Activated B cell treated with CpG ODN at 0.5 μM for 24 hours (primary cell): ENCODE results near the gene LPAR2. TPM values are rescaled to one million over a fixed set of nuclear protein-coding genes. Genes with fewer than 3 reads are reported as not detected.
A peak's percentile ranks its signal among the peaks of the same experiment; 100 is the strongest.

Experiments
- ATAC-seq: fragments of 200-7000 bp; cut with Tn5 transposase; one replicate; pipeline ENCODE4 v1.10.0; 2021; ENCODE audit warnings: low read depth, mild to moderate bottlenecking, moderate library complexity
- CTCF ChIA-PET: fragments of 350-600 bp; sonication (Branson Sonifier 250); formaldehyde crosslinking; loops from one replicate; lab custom pipeline; 2021; ENCODE audit warnings: antibody characterized with exemption; lab: Charles Lee
- POLR2A ChIA-PET: fragments of 350-600 bp; sonication (Branson Sonifier 250); formaldehyde crosslinking; loops from one replicate; lab custom pipeline; 2021; ENCODE audit warnings: antibody characterized with exemption; lab: Charles Lee
- DNase-seq: peaks from one replicate; pipeline ENCODE4 v3.0.0; 2022
- H3K27ac Mint-ChIP-seq: one replicate; pipeline ENCODE4 v1.8.0; 2020; ENCODE audit warnings: mixed read lengths
- H3K27me3 Mint-ChIP-seq: one replicate; pipeline ENCODE4 v1.8.0; 2021; ENCODE audit warnings: mixed read lengths
- H3K36me3 Mint-ChIP-seq: one replicate; pipeline ENCODE4 v1.8.0; 2021; ENCODE audit warnings: low read depth, mixed read lengths
- H3K4me1 Mint-ChIP-seq: one replicate; pipeline ENCODE4 v1.8.0; 2021; ENCODE audit warnings: mixed read lengths
- H3K4me3 Mint-ChIP-seq: one replicate; pipeline ENCODE4 v1.8.0; 2020; ENCODE audit warnings: mild to moderate bottlenecking, mixed read lengths
- H3K9me3 Mint-ChIP-seq: one replicate; pipeline ENCODE4 v1.8.0; 2020; ENCODE audit warnings: mixed read lengths
- intact Hi-C: fragments of 100-400 bp; cut with micrococcal nuclease; formaldehyde crosslinking; loops from one replicate; pipeline ENCODE4 v1.15.1; 2024
- total RNA-seq: library from RNA; stranded (reverse); gene quantifications from 2 replicates; pipeline ENCODE4 v1.2.3, GENCODE V29; 2022
- TF ChIP-seq, protein P1 (sequence below): fragments of 200-600 bp; IDR thresholded peaks from one replicate; pipeline ENCODE4 v1.8.0; 2022; ENCODE audit warnings: antibody characterized with exemption, mild to moderate bottlenecking

LPAR2 gene
- total RNA-seq, 1 donor from 2014 or later = 33.7 TPM

DNA sequence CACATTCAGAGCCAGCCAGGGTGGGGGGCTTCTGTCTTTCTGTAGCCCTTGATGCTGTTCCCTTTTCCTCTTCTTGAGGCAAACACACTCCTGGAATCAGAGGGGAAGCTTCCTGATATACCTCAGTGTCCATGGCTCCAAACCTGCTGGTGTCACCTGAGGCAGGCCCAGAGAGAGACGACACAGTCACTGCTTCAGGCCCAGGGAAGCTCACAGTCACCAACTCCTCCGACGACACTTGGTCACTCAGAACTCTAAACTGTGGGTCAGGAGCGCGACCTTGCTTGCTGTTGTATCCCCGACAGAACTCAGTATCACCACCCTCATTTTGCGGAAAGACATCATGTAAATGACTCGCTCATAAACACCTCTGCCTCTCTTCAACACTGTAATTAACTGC lies 34.3 kb upstream of the LPAR2 start:
- TF ChIP-seq, protein P1, sequence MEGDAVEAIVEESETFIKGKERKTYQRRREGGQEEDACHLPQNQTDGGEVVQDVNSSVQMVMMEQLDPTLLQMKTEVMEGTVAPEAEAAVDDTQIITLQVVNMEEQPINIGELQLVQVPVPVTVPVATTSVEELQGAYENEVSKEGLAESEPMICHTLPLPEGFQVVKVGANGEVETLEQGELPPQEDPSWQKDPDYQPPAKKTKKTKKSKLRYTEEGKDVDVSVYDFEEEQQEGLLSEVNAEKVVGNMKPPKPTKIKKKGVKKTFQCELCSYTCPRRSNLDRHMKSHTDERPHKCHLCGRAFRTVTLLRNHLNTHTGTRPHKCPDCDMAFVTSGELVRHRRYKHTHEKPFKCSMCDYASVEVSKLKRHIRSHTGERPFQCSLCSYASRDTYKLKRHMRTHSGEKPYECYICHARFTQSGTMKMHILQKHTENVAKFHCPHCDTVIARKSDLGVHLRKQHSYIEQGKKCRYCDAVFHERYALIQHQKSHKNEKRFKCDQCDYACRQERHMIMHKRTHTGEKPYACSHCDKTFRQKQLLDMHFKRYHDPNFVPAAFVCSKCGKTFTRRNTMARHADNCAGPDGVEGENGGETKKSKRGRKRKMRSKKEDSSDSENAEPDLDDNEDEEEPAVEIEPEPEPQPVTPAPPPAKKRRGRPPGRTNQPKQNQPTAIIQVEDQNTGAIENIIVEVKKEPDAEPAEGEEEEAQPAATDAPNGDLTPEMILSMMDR = no peak
- ATAC-seq = no peak
- ChIA-PET POLR2A (interaction anchor here (0.9 to 4.0 kb wide), 14 partner anchors 9 to 377 kb away, joined by 3 to 42 read pairs (median 5); partner anchors contain the start of genes GMIP, LPAR2, ZNF14 and ZNF253), CTCF (interaction anchor here (0.7 to 1.6 kb wide), 3 partner anchors 18 to 159 kb away, joined by 3 to 7 read pairs (median 4); partner anchors contain the start of genes GMIP and ZNF506)
- intact Hi-C loops = loop anchor here (2.0 to 10.0 kb wide), 4 partner anchors 66 to 598 kb away; partner anchors contain the start of genes SLC25A42 and ZNF486
- Mint-ChIP-seq H3K4me1 (peaks cover 37% of the 10 kb centered on the region), H3K36me3 (peaks cover 41% of the 10 kb centered on the region), H3K27me3 (no peaks in the 10 kb centered on the region), H3K27ac (peak overlapping the region; percentile 90), H3K9me3 (no peaks in the 10 kb centered on the region), H3K4me3 (peak overlapping the region; percentile 87)
- no peak for DNase-seq

DNA sequence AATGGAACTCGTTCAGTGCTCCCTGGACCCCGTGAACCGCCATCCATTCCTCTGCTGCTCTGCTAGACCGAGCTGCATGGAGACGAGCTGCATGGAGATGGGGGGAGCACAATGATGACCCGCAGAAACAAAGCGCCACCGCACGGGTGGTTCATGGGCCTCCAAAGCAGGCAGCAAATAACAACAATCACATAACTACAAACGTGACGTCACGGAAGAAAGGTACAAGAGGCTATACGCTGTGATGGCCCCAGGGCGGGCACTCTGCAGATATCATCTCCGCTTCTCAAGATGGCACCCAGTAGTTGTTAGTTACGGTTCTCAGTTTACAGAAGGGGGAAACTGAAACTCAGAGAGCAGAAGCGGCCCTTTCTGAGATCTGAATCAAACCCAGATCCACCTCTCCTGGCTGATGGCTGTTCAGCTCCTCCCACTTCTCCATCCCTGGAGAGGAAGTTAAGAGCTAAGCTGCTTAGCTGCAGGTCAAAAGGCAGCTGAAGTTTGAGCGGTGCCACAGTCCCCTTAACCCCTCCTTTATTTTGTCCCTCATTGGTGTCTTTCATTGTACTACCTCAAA lies 33.7 kb upstream of the LPAR2 start:
- Mint-ChIP-seq H3K27ac (peak overlapping the region; percentile 90), H3K4me1 (peaks cover 34% of the 10 kb centered on the region), H3K9me3 (no peaks in the 10 kb centered on the region), H3K36me3 (peaks cover 46% of the 10 kb centered on the region), H3K4me3 (peak overlapping the region; percentile 87), H3K27me3 (no peaks in the 10 kb centered on the region)
- CTCF ChIA-PET = interaction anchor here (0.7 to 1.6 kb wide), 3 partner anchors 18 to 160 kb away, joined by 3 to 7 read pairs (median 4); partner anchors contain the start of genes GMIP and ZNF506
- TF ChIP-seq, protein P1 = no peak
- intact Hi-C loops = loop anchor here (2.0 to 10.0 kb wide), 4 partner anchors 65 to 597 kb away; partner anchors contain the start of genes SLC25A42 and ZNF486
- POLR2A ChIA-PET = interaction anchor here (0.5 to 4.0 kb wide), 15 partner anchors 9 to 1880 kb away, joined by 3 to 42 read pairs (median 5); partner anchors contain the start of genes GMIP, LPAR2, ZNF14 and ZNF253
- DNase-seq = no peak
- ATAC-seq = peak; percentile 34

DNA sequence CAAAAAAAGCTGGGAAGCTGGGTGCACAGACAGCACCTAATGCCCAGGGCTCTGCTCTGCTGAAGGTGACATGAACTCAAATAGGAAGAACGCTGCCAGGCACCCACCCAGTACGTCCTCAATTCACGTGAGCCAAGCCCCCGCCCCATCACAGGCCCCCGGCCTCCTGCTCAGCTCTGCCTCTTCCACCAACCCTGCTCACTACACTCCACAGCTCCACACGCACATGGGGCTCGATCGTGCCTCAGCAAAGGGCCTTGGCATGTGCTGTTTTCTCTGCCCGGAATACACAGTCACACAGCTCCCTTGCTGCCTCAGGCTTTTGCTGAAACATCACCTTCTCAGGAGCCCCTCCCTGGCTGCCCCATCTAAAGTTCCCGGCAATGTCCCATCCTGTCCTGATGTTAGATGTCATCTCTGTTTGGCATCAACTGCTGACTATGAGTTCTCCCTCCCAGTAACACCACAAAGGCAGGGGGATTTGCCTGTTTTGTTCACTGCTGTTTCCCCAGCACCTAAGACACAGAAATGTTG lies 33.2 kb upstream of the LPAR2 start:
- peaks cover 52% of the 10 kb centered on the region for H3K36me3 Mint-ChIP-seq
- no peaks in the 10 kb centered on the region for H3K9me3 Mint-ChIP-seq
- H3K27ac Mint-ChIP-seq = peak overlapping the region; percentile 90
- ChIA-PET CTCF (interaction anchor here (1.5 kb wide), 1 partner anchor 129 kb away, joined by 7 read pairs; no protein-coding TSS in a partner anchor), POLR2A (interaction anchor here (0.5 to 4.0 kb wide), 10 partner anchors 33 to 576 kb away, joined by 3 to 42 read pairs (median 5); partner anchors contain the start of genes LPAR2, ZNF14, ZNF253 and ZNF506)
- intact Hi-C loops = loop anchor here (10.0 kb wide), 1 partner anchor 596 kb away; the partner anchor contains the start of gene SLC25A42
- ATAC-seq (no peak), DNase-seq (no peak)
- TF ChIP-seq, protein P1 = no peak
- peaks cover 31% of the 10 kb centered on the region for H3K4me1 Mint-ChIP-seq
- H3K4me3 Mint-ChIP-seq = peak overlapping the region; percentile 87
- no peaks in the 10 kb centered on the region for H3K27me3 Mint-ChIP-seq

GRCh38 chr19:19659646-19660245 lies 31.7 kb upstream of the LPAR2 start:
- Mint-ChIP-seq H3K27ac (peak overlapping the region; percentile 63), H3K4me3 (no peak overlapping the region), H3K4me1 (peaks cover 31% of the 10 kb centered on the region), H3K27me3 (no peaks in the 10 kb centered on the region), H3K36me3 (peaks cover 66% of the 10 kb centered on the region), H3K9me3 (no peaks in the 10 kb centered on the region)
- no peak for ATAC-seq
- CTCF ChIA-PET = interaction anchor here (1.5 kb wide), 1 partner anchor 16 kb away, joined by 4 read pairs; the partner anchor contains the start of gene GMIP
- POLR2A ChIA-PET = interaction anchor here (0.6 to 1.3 kb wide), 2 partner anchors 9 to 70 kb away, joined by 3 to 5 read pairs; partner anchors contain the start of gene ZNF101
- TF ChIP-seq, protein P1 = no peak
- DNase-seq = no peak
- intact Hi-C loops = loop anchor here (10.0 kb wide), 1 partner anchor 595 kb away; the partner anchor contains the start of gene SLC25A42
